Stimulated activated CD4-positive, alpha-beta T cell treated with anti-CD3 and anti-CD28 coated beads, Interleukin-4, amount 100 ng/mL, for 4 hours (primary cell): ENCODE data around the gene OMP.

Experiments used
- DNase-seq, 2 experiments: peaks; one replicate each; pipeline ENCODE4 v3.0.0-alpha.2; 2020

Gene OMP

GRCh38 chr11:77143405-77144020, 40.9 kb downstream of the OMP start:
- DNase-seq = no peak

DNA sequence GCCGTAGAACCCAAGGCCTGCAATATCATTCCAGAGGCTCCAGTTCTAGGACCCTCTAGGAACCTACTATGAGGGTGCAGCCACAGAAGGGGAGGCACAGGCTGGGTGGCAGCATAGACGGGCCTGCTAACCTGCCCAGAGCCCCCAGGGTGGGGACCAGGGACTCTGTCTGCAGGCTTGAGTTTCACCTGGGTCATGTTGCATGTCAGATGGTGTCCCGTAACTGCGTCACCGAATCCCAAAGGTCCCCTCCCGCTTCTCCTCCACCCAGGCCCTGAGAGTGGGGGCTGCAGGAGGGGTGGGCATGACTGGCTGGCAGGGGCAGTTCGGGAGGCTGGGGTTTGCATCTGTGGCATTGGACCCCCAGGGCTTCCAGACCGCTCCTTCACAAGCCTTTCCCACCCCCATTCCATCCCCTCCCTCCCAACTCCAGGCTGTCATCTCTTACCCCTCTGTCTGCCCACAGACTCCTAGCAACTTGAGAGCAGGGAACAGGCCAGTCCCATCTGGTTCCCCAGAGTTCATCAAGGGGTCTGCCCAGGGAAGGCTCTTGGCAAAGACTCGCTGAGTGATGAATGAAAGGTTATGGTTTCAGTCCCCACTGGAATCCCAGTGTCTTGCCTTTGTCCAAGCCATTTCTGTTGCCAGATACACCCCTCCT, 41.7 kb downstream of the OMP start:
- DNase-seq = no peak

GRCh38 chr11:77144857-77145428, 42.3 kb downstream of the OMP start:
- DNase-seq = no peak

DNA sequence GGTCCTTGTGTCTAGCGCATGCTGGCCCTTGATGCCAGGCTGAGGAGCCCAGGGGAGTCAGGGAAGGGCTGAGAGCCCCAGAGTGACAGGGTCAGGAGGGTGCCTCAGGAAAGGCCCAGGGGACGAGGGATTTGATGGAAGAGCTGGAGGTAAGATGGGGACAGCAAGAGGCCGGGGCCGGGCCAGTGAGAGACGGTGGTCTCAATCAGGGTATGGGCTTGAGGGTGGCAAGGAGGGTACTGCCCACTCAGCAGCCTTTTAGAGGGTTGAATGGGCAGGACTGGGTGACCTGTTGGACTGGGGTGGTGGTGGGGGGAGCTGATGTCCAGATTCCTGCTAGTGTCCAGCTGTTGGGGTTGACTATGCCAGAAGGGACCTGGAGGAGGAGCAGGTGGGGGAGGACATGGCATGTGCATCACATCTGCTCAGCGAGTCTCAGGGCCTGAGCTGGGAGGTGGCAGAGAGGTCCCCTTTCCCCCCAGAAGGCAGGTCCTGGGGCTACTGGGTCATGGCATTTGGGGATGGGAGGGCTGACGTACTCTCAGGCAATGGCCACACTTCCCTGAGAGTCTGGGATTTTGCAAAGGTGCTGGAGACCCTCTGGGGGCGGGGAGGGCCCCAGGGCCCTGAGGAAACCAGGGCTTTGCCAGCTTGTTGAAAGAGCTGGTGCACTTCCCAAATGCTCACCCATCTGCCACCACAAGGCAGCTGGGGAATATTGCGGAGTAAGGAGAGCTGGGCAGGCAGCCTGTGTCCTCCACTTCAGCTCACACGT, 43.8 kb downstream of the OMP start:
- DNase-seq = no peak

GRCh38 chr11:77147036-77147315, 44.3 kb downstream of the OMP start:
- DNase-seq = no peak

GRCh38 chr11:77147668-77148321, 45.2 kb downstream of the OMP start:
- DNase-seq = peak in 1 of 2 experiments; percentile 15

DNA sequence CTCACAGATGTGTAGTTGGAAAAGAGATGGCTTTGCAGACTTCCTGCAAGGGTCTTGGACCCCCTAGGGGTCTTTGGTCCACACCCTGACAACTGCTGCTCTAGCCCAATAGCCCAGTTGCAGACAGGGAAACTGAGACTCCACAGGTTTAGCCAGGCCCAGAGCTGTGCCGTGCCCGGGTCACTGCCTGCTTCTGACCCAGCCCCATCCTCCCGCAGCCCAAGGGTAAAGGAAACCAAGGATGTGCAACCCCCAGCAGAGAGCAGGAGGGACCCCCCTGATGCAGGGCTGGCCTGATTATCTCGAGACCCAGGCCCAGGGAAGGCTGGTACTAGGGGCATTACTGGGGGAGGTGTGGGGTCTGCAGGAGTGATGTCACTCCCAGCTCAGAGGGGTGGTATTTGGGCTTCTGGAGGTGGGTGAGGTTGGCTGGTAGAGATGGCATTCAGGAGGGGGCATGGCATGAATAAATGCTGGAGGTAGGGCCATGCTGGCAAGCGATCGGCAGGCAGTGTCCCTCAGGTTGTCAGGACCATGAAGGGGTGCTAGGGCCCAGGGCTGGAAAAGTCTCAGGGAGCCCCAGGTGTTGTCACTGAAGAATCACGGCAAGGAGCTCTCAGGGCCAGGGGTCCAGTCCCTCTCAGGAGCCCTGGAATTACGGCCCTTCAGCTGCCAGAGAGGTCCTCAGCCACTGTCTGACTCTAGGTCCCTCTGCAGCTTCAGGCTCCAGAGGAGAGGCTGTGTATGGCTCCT, 46.5 kb downstream of the OMP start:
- DNase-seq = no peak

DNA sequence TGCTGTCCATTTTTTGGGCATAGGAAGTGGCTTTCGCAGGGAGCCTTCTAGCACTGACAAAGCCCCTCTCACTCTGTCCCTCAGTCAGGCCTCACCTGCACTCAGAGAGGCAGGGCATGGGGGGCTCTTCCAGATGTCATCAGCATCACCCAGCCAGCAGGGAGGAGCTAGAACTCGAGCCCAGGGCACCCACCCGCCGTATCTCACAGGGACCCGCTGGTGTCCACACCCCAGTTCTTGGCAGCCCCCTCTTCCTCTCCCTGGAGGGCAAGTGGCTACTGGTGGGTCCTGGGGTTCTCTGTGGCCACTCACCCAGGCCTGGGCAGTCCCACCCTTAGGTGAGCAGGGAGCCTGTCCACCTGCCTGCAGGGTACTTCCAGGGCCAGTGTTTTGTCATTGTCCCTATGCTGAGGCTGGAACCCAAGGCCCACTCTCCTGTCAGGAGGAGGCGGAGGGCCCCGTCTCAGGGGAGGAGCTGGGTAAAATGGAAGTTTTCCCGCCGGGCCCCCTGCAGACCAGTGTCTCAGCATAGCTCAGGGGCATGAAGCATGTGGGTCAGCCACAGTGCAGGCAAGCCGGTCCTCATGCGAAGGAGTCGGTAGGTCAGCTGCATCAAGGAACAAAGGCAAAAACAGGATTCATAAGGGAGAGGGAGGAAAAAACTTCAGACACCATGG, 47.2 kb downstream of the OMP start:
- no peak for DNase-seq

GRCh38 chr11:77150836-77151235, 48.2 kb downstream of the OMP start:
- no peak for DNase-seq

DNA sequence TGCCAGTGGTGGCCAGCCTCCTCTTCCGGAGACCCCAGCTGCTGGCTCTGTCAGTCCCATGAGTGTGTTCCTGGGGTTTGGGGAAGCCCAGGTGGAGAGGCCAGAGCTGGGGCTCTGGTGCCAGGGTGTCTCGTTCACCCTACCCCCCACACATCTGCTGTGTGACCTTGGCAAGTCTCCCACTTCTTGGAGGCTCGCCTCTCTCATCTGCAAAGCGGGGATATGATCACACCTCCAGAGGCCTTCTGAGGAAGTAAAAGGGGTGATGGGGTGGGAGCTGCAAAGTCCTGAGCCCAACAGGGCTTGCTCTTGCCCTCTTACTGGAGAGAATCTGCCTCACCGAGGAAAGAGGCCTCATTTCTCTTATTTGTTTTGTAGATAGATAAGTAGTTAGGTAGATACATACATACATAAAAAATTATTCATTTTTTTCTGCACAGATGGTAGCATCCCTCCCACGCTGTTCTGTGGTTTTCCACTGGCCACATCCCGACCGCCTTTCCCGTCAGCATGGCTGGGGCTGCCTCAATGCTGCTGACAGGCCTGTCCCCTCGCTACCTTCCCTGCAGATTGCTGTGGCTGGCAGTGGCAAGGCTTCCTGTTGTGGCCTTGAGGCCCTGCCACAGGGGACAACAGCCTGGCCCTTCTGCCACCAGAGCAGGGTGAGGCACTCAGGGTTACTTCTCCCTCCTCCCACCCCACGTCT, 49.3 kb downstream of the OMP start:
- peak in 1 of 2 experiments; percentile 14 for DNase-seq

GRCh38 chr11:77152846-77153245, 50.2 kb downstream of the OMP start:
- no peak for DNase-seq
